Inflammatory macrophage (primary cell): ENCODE results near the gene ARHGAP32.

ENCODE experiments used
- DNase-seq, 2 donors: peaks; one replicate each; pipeline ENCODE4 v3.0.0-alpha.2; 2020 to 2022

Gene ARHGAP32

GRCh38 chr11:129106788-129107187 lies 85.3 kb downstream of the ARHGAP32 start:
- no peak for DNase-seq

DNA sequence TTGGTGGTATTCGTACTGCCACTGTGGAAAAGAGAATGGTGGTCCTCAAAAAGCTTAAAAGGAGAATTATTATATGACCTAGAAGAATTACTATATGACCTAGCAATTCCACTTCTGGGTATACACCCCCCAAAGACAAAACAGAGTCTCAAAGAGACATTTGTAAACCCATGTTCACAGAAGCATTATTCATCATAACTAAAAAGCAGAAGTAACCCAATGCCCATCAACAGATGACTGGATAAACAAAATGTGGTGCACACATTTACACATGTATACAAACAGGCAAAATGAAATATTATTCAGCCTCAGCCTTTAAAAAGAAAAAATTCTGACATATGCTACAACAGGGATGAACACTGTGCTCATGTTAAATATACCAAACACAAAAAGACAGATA lies 89.4 kb downstream of the ARHGAP32 start:
- no peak for DNase-seq

DNA sequence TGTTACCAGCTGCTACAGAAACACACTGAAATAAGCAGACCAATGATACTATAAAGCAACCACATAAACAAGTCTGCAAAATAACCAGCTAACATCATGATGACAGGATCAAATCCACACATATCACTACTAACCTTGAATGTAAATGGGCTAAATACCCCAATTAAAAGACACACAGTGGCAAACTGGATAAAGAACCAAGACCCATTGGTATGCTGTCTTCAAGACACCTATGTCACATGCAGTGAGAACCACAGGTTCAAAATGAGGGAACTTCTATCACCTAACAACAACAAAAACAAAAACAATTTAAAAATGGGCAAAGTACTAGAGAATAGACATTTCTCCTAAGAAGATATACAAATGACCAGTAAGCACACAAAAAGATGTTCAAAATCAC lies 89.9 kb downstream of the ARHGAP32 start:
- DNase-seq, result no peak

DNA sequence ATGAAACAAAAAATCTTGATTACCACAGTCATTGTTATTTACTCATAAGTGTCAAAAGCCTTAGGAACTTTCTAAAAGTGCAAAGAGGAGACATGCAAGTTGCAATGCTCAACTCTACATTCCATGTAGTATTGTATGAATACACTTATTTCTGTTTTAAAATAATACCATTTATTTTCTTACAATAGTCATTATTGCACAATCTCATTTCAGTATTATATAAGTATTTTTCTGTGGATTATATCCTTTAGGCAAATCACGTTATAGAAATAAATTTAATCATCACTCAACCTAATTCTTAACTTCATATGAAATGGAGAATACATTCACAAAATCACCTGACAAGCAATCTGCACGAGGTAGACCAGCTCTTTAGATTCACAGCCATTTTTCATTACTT lies 98.8 kb downstream of the ARHGAP32 start:
- no peak for DNase-seq

DNA sequence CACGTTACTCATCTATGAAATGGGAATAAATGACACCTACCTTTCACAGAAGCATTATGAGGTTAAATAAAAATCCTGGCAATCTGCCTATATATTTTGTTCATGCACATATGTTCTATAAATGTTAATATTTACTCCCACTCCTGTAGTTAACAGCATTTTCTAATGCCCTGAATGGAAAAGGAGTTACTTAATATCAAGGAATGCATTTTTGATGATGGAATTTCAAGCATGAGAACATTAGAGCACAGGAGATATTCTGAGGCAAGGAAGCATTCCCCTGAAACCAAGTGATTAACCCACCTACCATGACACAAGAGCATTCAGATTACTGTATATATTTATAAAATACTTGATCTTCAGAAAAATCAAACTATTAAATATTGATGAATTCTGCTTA lies 102.1 kb downstream of the ARHGAP32 start:
- DNase-seq, result no peak

GRCh38 chr11:129089279-129089678 lies 102.8 kb downstream of the ARHGAP32 start:
- DNase-seq, result no peak

GRCh38 chr11:129086976-129087375 lies 105.1 kb downstream of the ARHGAP32 start:
- DNase-seq, result no peak

- no peak for DNase-seq
Measured at GRCh38 chr11:129077191-129077590, 114.9 kb downstream of the ARHGAP32 start.

GRCh38 chr11:129075757-129076156 lies 116.4 kb downstream of the ARHGAP32 start:
- DNase-seq, result no peak

DNA sequence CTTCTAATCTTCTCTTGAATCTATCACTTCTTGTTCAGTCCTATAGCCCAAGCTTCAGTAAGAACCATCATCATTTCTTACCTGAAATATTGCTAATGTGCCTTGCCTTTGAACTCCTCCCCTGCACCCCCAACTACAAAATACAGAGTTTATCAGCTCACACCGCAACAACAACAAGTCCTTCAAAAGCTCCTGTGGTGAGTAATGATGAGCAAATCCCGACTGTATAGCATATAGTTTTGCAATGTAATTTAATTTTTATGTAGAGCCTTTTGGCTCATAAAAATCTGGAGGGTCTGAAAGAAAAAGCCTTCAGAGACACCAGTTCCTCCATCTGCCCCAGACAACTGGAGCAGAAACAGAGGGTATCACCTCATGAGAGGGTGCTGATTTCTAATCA lies 124.7 kb downstream of the ARHGAP32 start:
- no peak for DNase-seq

DNA sequence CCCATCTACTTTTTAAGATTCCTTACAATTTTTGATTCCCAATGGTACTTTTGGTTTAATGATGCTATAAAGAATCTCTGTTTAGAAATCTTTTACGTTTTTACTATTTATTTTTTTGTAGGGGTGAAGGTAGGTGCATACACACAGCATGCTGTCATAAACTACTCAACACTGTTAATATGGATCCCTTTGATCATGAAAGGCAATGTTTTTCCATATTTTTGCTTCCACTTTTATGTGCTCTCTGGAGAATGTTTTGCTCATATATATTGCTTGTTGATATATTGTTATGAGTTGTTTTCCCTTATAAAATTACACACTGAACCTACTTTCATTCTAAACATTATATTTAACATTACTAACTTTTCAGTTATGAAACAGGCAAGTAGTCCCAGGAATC lies 125.9 kb downstream of the ARHGAP32 start:
- DNase-seq, result no peak

- DNase-seq, result no peak
Measured at GRCh38 chr11:129063118-129063517, 129.0 kb downstream of the ARHGAP32 start.

DNA sequence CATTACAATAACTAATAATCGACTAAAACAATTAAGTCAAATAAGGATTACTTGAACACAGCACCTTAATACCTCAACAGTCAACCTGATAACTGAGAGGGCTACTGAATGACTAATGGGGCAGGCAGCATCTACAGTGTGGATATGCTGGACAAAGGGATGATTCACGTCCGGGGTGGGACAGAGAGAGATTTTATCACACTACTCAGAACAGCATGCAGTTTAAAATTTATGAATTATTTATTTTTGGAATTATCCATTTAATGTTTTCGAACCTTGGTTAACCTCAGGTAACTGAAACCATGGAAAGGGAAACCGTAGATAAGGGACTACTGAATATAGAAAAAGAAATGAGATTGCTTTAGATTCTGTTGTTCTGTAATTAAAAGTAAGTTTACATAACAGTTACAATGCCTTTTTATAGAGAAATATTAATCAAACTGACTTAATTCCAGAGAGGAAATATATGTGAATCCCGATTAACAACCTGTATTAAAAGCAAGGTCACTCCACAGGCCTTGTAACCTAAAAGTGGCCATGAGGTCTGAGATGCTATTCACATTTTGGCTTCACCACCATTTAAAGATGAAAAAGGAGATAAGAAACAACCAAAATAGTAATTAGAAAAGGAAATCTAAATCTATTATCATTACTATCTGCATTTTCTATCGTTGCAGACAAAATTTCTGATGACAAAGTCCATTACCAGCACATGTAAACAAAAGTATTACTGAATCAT lies 130.5 kb downstream of the ARHGAP32 start:
- no peak for DNase-seq

DNA sequence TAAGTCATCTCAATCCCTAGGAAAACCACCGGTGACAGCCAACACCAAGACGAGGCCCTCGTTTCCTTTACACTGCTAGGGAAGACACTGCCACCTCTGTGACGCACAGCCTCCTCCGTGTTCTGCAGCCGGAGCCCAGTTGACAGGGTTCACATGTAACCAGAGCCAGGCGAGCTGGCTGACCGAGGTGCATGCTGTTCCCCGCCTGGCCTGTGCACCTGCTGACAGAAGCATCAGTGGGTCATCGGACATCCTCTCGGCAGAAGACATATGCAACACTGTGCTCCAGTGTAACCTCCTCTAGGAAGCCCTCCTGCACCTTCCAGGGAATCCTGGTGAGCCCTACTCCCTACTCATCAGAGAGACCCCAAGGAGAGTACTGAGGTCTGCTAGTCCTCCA lies 135.2 kb downstream of the ARHGAP32 start:
- no peak for DNase-seq

GRCh38 chr11:129055196-129055595 lies 136.9 kb downstream of the ARHGAP32 start:
- DNase-seq, result no peak

DNA sequence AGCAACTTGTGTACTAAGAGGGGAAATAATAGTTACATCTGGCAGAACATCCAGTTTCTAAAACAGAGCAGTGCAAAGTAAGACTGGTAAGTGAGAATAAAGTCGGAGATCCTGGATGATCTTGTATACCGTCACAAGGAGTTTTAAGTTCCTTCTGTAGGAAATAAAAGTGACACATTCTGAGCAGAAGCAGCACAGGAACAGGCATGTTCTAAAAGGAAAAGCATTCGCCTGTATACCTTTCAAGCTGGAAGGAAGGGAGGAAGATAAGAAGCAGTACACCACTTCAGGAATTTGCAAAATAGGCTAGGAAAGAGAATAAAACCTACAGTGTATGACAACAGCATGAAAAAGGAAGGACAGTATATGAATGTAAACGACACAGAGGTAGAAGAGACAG lies 143.2 kb downstream of the ARHGAP32 start:
- no peak for DNase-seq

GRCh38 chr11:129045150-129045549 lies 147.0 kb downstream of the ARHGAP32 start:
- no peak for DNase-seq

- no peak for DNase-seq
Measured at GRCh38 chr11:129042503-129042902, 149.6 kb downstream of the ARHGAP32 start.

DNA sequence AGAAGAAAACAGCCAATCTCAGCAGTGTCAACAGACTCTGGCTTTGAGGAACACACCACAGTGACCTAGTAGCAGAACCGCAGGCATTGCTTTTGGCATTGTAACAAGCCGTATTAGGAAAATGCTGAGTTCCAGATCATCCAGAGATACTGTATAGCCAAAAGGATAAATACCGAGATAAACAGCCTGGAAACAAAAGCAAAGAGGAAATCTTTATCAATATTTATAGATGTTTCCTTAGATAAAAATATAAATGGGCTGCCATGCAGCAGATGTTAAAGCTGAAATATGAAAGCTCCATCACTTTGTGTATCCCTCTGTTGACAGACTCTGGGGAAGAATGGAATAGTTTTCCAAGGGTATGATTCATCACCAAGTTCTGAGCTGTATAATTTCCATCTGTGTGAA lies 150.5 kb downstream of the ARHGAP32 start:
- DNase-seq, result no peak

- DNase-seq, result no peak
Measured at GRCh38 chr11:129040934-129041333, 151.2 kb downstream of the ARHGAP32 start.

DNA sequence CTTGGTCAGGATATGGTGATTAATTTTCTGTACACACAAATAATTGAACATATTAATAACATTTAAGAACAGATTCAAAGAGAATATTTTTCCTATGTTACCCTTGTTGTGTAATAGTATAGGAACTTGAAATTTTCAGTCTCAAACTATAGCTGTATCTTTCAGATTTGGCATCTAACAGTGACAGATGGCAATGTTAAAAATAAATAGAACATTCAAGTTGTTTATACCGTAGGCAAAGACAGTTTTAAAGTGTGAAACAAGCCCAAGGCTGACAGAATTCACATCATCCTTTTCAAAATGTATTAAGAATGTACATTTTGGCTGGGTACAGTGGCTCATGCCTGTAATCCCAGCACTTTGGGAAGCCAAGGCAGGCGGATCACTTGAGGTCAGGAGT lies 156.9 kb downstream of the ARHGAP32 start:
- no peak for DNase-seq

GRCh38 chr11:129034001-129034400 lies 158.1 kb downstream of the ARHGAP32 start:
- no peak for DNase-seq

DNA sequence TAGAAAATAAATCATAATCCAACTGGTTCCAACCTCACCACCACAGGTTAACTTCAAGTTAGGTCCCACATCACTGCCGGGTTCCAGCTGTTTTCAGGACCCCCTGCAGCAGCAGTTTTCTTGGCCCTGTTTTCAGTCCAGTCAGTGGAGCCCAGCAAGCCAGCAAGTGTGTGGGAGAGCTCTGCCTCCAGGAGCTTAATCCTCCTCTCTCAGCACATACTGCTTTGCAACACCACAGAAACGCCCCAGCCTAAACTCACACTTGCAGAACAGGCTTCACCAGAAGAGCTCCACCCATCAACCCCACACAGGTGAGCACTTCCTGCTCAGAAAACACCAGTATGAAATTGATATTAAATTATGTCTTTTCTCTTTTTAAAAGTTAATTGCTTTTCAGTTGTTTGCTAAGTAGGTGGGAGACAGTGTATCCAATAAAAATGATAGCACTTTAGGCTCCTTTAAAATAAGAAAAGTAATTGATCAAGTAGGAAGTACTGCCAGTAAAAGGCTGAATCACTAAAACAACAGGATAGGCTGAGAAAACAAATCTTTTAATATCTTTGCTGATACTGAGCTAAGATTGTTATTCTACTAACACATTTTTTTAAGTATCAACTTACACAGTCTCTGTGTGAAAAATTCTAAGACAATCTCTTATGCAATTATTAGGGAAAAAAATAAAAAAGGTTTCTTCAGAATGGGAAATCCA lies 168.0 kb downstream of the ARHGAP32 start:
- no peak for DNase-seq

- DNase-seq, result no peak
Measured at GRCh38 chr11:129021295-129021694, 170.8 kb downstream of the ARHGAP32 start.
